VCaP (cell line): ENCODE data around the gene NFILZ.

ENCODE experiments used
- H3K27ac ChIP-seq: fragments of 450-650 bp; 2 replicates; pipeline ENCODE4 v1.5.1; 2017
- CTCF ChIP-seq: fragments of 450-650 bp; conservative IDR thresholded peaks from 2 replicates; pipeline ENCODE4 v1.5.1; 2017; ENCODE audit warnings: mild to moderate bottlenecking, moderate library complexity

Gene NFILZ

GRCh38 chr19:8629996-8630683 is at the start of gene NFILZ:
NFILZ (plus strand) TSS chr19:8630633; CDS start chr19:8676766, 46,133 bp downstream.
- H3K27ac ChIP-seq: no peak within 1 kb of the TSS
- no peak for TF ChIP-seq CTCF

- H3K27ac ChIP-seq: no peak overlapping the region
- peak; percentile 92 for TF ChIP-seq CTCF
Measured at GRCh38 chr19:8580710-8581281, 49.6 kb upstream of the NFILZ start.

GRCh38 chr19:8584965-8585893 is 45.2 kb upstream of the NFILZ start:
- no peak for TF ChIP-seq CTCF
- H3K27ac ChIP-seq: no peak overlapping the region

- no peak overlapping the region for H3K27ac ChIP-seq
- peak; percentile 72 for TF ChIP-seq CTCF
Measured at GRCh38 chr19:8585894-8586750, 44.3 kb upstream of the NFILZ start.

- H3K27ac ChIP-seq: no peak overlapping the region
- TF ChIP-seq CTCF: no peak
Measured at GRCh38 chr19:8589177-8589714, 41.2 kb upstream of the NFILZ start.

- no peak overlapping the region for H3K27ac ChIP-seq
- no peak for TF ChIP-seq CTCF
Measured at GRCh38 chr19:8592231-8593009, 38.0 kb upstream of the NFILZ start.
